HEK293 (cell line): ENCODE data around the gene S100A1.

ENCODE experiments used
- CTCF ChIA-PET: fragments of 350-600 bp; formaldehyde crosslinking; extraction: SDS; loops from one replicate; lab custom pipeline; 2021; ENCODE audit warnings: antibody characterized with exemption; lab: Yijun Ruan, JAX
- POLR2A ChIA-PET: fragments of 300-600 bp; formaldehyde crosslinking; extraction: SDS; loops from one replicate; lab custom pipeline; 2020; ENCODE audit warnings: antibody characterized with exemption, inconsistent platforms; lab: Yijun Ruan, JAX
- H3K27ac ChIP-seq: fragments of 200-500 bp; sonication (Bioruptor generic); 2 replicates; pipeline ENCODE4 v1.5.1; 2014; ENCODE audit warnings: low read depth, low read length, control low read depth, inconsistent platforms; ENCODE audit errors: extremely low read depth
- H3K36me3 ChIP-seq, 2 experiments: fragments of 200-500 bp in 1 of 2; sonication (Bioruptor generic) in 1 of 2; 1 replicate in 1 of 2; 2 replicates in 1 of 2; pipeline ENCODE4 v1.5.1; 2014 to 2017; ENCODE audit warnings: inconsistent platforms in 2 of 2, low read length in 2 of 2; ENCODE audit not compliant: control insufficient read depth in 2 of 2, insufficient read depth in 1 of 2
- H3K4me1 ChIP-seq: fragments of 200-500 bp; sonication (Bioruptor generic); 2 replicates; pipeline ENCODE4 v1.5.1; 2014; ENCODE audit warnings: mild to moderate bottlenecking, low read length, inconsistent platforms; ENCODE audit not compliant: control insufficient read depth, insufficient read depth
- H3K4me3 ChIP-seq: 2 replicates; pipeline ENCODE4 v1.5.1; 2011; ENCODE audit warnings: low read depth, mild to moderate bottlenecking, control low read depth, low read length, moderate library complexity
- H3K9me3 ChIP-seq: fragments of 200-500 bp; sonication (Bioruptor generic); 2 replicates; pipeline ENCODE4 v1.5.1; 2014; ENCODE audit warnings: low read depth, low read length, inconsistent platforms; ENCODE audit not compliant: control insufficient read depth, insufficient read depth
- KLF10 ChIP-seq: fragments of 450-650 bp; IDR thresholded peaks from 2 replicates; pipeline ENCODE4 v1.5.1; 2018; ENCODE audit warnings: missing biosample characterization, mild to moderate bottlenecking, missing genetic modification characterization
- PRDM1 ChIP-seq: fragments of 450-650 bp; formaldehyde crosslinking; IDR thresholded peaks from 2 replicates; pipeline ENCODE4; 2016; ENCODE audit warnings: missing biosample characterization, missing genetic modification characterization
- PRDM4 ChIP-seq: fragments of 450-650 bp; formaldehyde crosslinking; IDR thresholded peaks from 2 replicates; pipeline ENCODE4 v1.5.1; 2017; ENCODE audit warnings: missing biosample characterization, missing genetic modification characterization
- SALL2 ChIP-seq: fragments of 450-650 bp; formaldehyde crosslinking; IDR thresholded peaks from 2 replicates; pipeline ENCODE4 v1.5.0; 2017; ENCODE audit warnings: missing biosample characterization, mild to moderate bottlenecking, missing genetic modification characterization, borderline replicate concordance
- SCRT1 ChIP-seq: fragments of 450-650 bp; formaldehyde crosslinking; IDR thresholded peaks from 2 replicates; pipeline ENCODE4 v1.5.1; 2016; ENCODE audit warnings: missing biosample characterization, missing genetic modification characterization, borderline replicate concordance
- SP2 ChIP-seq: fragments of 450-650 bp; formaldehyde crosslinking; IDR thresholded peaks from 2 replicates; pipeline ENCODE4 v1.5.1; 2016; ENCODE audit warnings: missing biosample characterization, missing genetic modification characterization
- SP7 ChIP-seq: fragments of 450-650 bp; formaldehyde crosslinking; IDR thresholded peaks from 2 replicates; pipeline ENCODE4 v1.5.1; 2016; ENCODE audit warnings: missing biosample characterization, missing genetic modification characterization
- YY2 ChIP-seq: fragments of 450-650 bp; formaldehyde crosslinking; IDR thresholded peaks from 2 replicates; pipeline ENCODE4 v1.5.1; 2016; ENCODE audit warnings: missing biosample characterization, missing genetic modification characterization
- ZBTB7A ChIP-seq: fragments of 450-650 bp; formaldehyde crosslinking; IDR thresholded peaks from 2 replicates; pipeline ENCODE4 v1.5.1; 2016; ENCODE audit warnings: low read depth, missing biosample characterization, missing genetic modification characterization
- ZEB2 ChIP-seq: fragments of 450-650 bp; formaldehyde crosslinking; IDR thresholded peaks from 2 replicates; pipeline ENCODE4 v1.5.1; 2016; ENCODE audit warnings: missing biosample characterization, missing genetic modification characterization
- ZNF112 ChIP-seq: fragments of 450-650 bp; formaldehyde crosslinking; IDR thresholded peaks from 2 replicates; pipeline ENCODE4 v1.5.0; 2017; ENCODE audit warnings: missing biosample characterization, missing genetic modification characterization
- ZNF140 ChIP-seq: fragments of 450-650 bp; formaldehyde crosslinking; IDR thresholded peaks from 2 replicates; pipeline ENCODE4 v1.5.1; 2016; ENCODE audit warnings: missing biosample characterization, missing genetic modification characterization
- ZNF16 ChIP-seq: fragments of 450-650 bp; formaldehyde crosslinking; IDR thresholded peaks from 2 replicates; pipeline ENCODE4 v1.5.1; 2016; ENCODE audit warnings: low read depth, missing biosample characterization, missing genetic modification characterization
- ZNF202 ChIP-seq: fragments of 450-650 bp; formaldehyde crosslinking; IDR thresholded peaks from 2 replicates; pipeline ENCODE4 v1.5.1; 2016; ENCODE audit warnings: missing biosample characterization, missing genetic modification characterization, borderline replicate concordance
- ZNF248 ChIP-seq: fragments of 450-650 bp; formaldehyde crosslinking; IDR thresholded peaks from 2 replicates; pipeline ENCODE4 v1.5.1; 2017; ENCODE audit warnings: missing biosample characterization, missing genetic modification characterization
- ZNF529 ChIP-seq: fragments of 450-650 bp; formaldehyde crosslinking; IDR thresholded peaks from 2 replicates; pipeline ENCODE4 v1.5.1; 2017; ENCODE audit warnings: missing genetic modification characterization, missing biosample characterization; ENCODE audit not compliant: insufficient replicate concordance
- ZNF555 ChIP-seq: fragments of 450-650 bp; formaldehyde crosslinking; conservative IDR thresholded peaks from 2 replicates; pipeline ENCODE4 v1.5.1; 2017; ENCODE audit warnings: missing biosample characterization, mild to moderate bottlenecking, missing genetic modification characterization, inconsistent platforms
- ZNF561 ChIP-seq: fragments of 450-650 bp; IDR thresholded peaks from 2 replicates; pipeline ENCODE4 v1.5.1; 2018; ENCODE audit warnings: missing biosample characterization, missing genetic modification characterization, borderline replicate concordance
- ZNF654 ChIP-seq: fragments of 450-650 bp; formaldehyde crosslinking; IDR thresholded peaks from 2 replicates; pipeline ENCODE4 v1.5.1; 2016; ENCODE audit warnings: low read depth, missing biosample characterization, missing genetic modification characterization
- ZNF658 ChIP-seq: fragments of 450-650 bp; formaldehyde crosslinking; IDR thresholded peaks from 2 replicates; pipeline ENCODE4; 2016; ENCODE audit warnings: missing biosample characterization, missing genetic modification characterization
- ZNF677 ChIP-seq: fragments of 450-650 bp; IDR thresholded peaks from 2 replicates; pipeline ENCODE4 v1.5.0; 2018; ENCODE audit warnings: missing biosample characterization, mild to moderate bottlenecking, missing genetic modification characterization, moderate library complexity
- ZNF701 ChIP-seq: fragments of 450-650 bp; formaldehyde crosslinking; IDR thresholded peaks from 2 replicates; pipeline ENCODE4 v1.5.1; 2016; ENCODE audit warnings: missing biosample characterization, missing genetic modification characterization
- ZNF76 ChIP-seq: fragments of 450-650 bp; formaldehyde crosslinking; IDR thresholded peaks from 2 replicates; pipeline ENCODE4; 2016; ENCODE audit warnings: low read depth, missing biosample characterization, missing genetic modification characterization, borderline replicate concordance
- TF ChIP-seq, protein P1 (sequence below): fragments of 450-650 bp; formaldehyde crosslinking; IDR thresholded peaks from 2 replicates; pipeline ENCODE4 v1.5.1; 2016; ENCODE audit warnings: missing biosample characterization, missing genetic modification characterization
- TF ChIP-seq, protein P2 (sequence below): fragments of 450-650 bp; formaldehyde crosslinking; IDR thresholded peaks from 2 replicates; pipeline ENCODE4 v1.5.1; 2017; ENCODE audit warnings: missing biosample characterization, missing genetic modification characterization
- TF ChIP-seq, protein P3 (sequence below): fragments of 450-650 bp; formaldehyde crosslinking; IDR thresholded peaks from 2 replicates; pipeline ENCODE4 v1.5.1; 2016; ENCODE audit warnings: missing biosample characterization, missing genetic modification characterization
- TF ChIP-seq, protein P4 (sequence below): fragments of 450-650 bp; formaldehyde crosslinking; IDR thresholded peaks from 2 replicates; pipeline ENCODE4 v1.5.1; 2016; ENCODE audit warnings: missing biosample characterization, missing genetic modification characterization

Gene S100A1

GRCh38 chr1:153670257-153670858 is 42.1 kb downstream of the S100A1 start (continued):
- TF ChIP-seq, protein P1, sequence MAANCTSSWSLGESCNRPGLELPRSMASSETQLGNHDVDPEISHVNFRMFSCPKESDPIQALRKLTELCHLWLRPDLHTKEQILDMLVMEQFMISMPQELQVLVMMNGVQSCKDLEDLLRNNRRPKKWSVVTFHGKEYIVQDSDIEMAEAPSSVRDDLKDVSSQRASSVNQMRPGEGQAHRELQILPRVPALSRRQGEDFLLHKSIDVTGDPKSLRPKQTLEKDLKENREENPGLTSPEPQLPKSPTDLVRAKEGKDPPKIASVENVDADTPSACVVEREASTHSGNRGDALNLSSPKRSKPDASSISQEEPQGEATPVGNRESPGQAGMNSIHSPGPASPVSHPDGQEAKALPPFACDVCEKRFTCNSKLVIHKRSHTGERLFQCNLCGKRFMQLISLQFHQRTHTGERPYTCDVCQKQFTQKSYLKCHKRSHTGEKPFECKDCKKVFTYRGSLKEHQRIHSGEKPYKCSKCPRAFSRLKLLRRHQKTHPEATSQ: 0 out of 2 replicates have a peak, but pooled peaks have one; percentile 49

DNA sequence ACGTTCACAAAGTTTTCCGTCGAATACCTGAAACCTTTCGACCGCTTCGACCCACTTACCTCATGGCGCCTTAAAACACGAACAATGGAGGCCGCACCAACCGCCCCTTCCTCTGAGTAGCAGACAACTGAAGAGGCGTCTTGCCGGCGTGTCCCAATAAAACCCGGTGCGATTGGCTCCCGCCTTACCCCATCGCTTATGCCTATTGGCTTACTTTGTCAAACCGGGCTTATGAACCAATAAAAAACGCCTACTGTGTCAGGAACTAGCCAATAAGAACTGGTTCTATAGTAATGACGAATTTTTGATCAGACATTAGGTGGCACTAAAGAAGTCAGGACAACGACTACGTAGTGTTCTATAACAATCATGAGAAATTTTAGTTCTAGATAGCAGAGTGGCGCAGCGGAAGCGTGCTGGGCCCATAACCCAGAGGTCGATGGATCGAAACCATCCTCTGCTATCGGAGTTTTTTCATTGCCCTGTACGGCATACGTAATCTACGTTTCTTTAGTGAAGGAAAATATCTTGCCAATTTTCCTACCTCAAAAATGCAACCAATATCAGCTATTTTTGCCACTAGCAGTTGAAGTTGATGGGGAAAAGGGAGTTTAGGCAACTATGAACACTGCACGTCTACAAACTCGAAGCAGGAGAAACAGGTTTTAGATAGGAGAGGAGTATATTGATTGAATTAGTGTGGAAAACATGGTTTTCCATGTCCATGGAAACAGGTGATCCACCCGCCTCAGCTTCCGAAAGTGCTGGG is 42.8 kb downstream of the S100A1 start, which contains the start of gene ILF2:
Gene ILF2, minus strand, starts transcription at position 135 of the 769 bp plus-strand sequence. Its CDS starts 71 bp downstream, at position 64.
- H3K9me3 ChIP-seq: no peaks in the 10 kb centered on the region
- H3K4me3 ChIP-seq: peak within 1 kb of the TSS; percentile 85
- CTCF ChIA-PET: interaction anchor here (1.3 to 1.5 kb wide), 2 partner anchors 36 to 77 kb away, joined by 4 to 5 read pairs; no protein-coding TSS in a partner anchor
- H3K27ac ChIP-seq: peak within 1 kb of the TSS; percentile 77
- POLR2A ChIA-PET: interaction anchor here (0.6 to 2.1 kb wide), 11 partner anchors 13 to 319 kb away, joined by 3 to 12 read pairs (median 3); partner anchors contain the start of genes CHTOP, CREB3L4, GATAD2B and INTS3
- no peaks in the 10 kb centered on the region for H3K4me1 ChIP-seq
- H3K36me3 ChIP-seq: peaks cover 35 to 43% of the 10 kb centered on the region in 2 experiments
- no peak for TF ChIP-seq ZNF677
- TF ChIP-seq ZNF658 (tag by site-specific recombination): no peak
- peak; percentile 95; the same call in 1 of the 2 replicates for TF ChIP-seq ZNF561 (tag by site-specific recombination)
- TF ChIP-seq ZNF529 (tag by site-specific recombination): no peak
- TF ChIP-seq, protein P2, sequence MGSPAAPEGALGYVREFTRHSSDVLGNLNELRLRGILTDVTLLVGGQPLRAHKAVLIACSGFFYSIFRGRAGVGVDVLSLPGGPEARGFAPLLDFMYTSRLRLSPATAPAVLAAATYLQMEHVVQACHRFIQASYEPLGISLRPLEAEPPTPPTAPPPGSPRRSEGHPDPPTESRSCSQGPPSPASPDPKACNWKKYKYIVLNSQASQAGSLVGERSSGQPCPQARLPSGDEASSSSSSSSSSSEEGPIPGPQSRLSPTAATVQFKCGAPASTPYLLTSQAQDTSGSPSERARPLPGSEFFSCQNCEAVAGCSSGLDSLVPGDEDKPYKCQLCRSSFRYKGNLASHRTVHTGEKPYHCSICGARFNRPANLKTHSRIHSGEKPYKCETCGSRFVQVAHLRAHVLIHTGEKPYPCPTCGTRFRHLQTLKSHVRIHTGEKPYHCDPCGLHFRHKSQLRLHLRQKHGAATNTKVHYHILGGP (tag by site-specific recombination): no peak
- TF ChIP-seq SP2 (tag by site-specific recombination): peak; percentile 93
- TF ChIP-seq ZNF202 (tag by site-specific recombination): no peak
- peak; percentile 77 for TF ChIP-seq KLF10 (tag by site-specific recombination)
- TF ChIP-seq SALL2 (tag by site-specific recombination): no peak
- no peak for TF ChIP-seq ZNF16 (tag by site-specific recombination)
- TF ChIP-seq ZNF555 (tag by site-specific recombination): no peak
- TF ChIP-seq ZBTB7A (tag by site-specific recombination): no peak
- TF ChIP-seq PRDM1 (tag by site-specific recombination): peak; percentile 87
- no peak for TF ChIP-seq ZNF654 (tag by site-specific recombination)
- no peak for TF ChIP-seq ZNF701
- peak; percentile 78 for TF ChIP-seq SP7
- 0 out of 2 replicates have a peak, but pooled peaks have one; percentile 56 for TF ChIP-seq YY2 (tag by site-specific recombination)
- TF ChIP-seq PRDM4 (tag by site-specific recombination): 0 out of 2 replicates have a peak, but pooled peaks have one; percentile 6
- TF ChIP-seq ZNF76 (tag by site-specific recombination): peak; percentile 60; the same call in 1 of the 2 replicates
- TF ChIP-seq ZEB2 (tag by site-specific recombination): peak; percentile 46; the same call in 1 of the 2 replicates
- peak; percentile 84 for TF ChIP-seq SCRT1 (tag by site-specific recombination)
- no peak for TF ChIP-seq ZNF248 (tag by site-specific recombination)
- TF ChIP-seq, protein P3, sequence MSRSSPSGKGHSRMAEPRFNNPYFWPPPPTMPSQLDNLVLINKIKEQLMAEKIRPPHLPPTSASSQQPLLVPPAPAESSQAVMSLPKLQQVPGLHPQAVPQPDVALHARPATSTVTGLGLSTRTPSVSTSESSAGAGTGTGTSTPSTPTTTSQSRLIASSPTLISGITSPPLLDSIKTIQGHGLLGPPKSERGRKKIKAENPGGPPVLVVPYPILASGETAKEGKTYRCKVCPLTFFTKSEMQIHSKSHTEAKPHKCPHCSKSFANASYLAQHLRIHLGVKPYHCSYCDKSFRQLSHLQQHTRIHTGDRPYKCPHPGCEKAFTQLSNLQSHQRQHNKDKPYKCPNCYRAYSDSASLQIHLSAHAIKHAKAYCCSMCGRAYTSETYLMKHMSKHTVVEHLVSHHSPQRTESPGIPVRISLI (tag by site-specific recombination): peak; percentile 96
- TF ChIP-seq ZNF140: no peak
- TF ChIP-seq ZNF112 (tag by site-specific recombination): no peak
- TF ChIP-seq, protein P4, sequence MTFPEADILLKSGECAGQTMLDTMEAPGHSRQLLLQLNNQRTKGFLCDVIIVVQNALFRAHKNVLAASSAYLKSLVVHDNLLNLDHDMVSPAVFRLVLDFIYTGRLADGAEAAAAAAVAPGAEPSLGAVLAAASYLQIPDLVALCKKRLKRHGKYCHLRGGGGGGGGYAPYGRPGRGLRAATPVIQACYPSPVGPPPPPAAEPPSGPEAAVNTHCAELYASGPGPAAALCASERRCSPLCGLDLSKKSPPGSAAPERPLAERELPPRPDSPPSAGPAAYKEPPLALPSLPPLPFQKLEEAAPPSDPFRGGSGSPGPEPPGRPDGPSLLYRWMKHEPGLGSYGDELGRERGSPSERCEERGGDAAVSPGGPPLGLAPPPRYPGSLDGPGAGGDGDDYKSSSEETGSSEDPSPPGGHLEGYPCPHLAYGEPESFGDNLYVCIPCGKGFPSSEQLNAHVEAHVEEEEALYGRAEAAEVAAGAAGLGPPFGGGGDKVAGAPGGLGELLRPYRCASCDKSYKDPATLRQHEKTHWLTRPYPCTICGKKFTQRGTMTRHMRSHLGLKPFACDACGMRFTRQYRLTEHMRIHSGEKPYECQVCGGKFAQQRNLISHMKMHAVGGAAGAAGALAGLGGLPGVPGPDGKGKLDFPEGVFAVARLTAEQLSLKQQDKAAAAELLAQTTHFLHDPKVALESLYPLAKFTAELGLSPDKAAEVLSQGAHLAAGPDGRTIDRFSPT (tag by site-specific recombination): no peak
